GM21825 (cell line): Measurements from ENCODE around the gene SRP19.
"Not testable (repeated sequence)": the region's sequence is repeated elsewhere in the genome, so short reads cannot be mapped to it uniquely, and the experiment has no call there.

Experiments used
- ATAC-seq: cut with Tn5 transposase; IDR thresholded peaks from one replicate; pipeline ENCODE4 v1.9.1; 2021; ENCODE audit warnings: mild to moderate bottlenecking, moderate library complexity; ENCODE audit not compliant: unreplicated experiment

Gene SRP19

DNA sequence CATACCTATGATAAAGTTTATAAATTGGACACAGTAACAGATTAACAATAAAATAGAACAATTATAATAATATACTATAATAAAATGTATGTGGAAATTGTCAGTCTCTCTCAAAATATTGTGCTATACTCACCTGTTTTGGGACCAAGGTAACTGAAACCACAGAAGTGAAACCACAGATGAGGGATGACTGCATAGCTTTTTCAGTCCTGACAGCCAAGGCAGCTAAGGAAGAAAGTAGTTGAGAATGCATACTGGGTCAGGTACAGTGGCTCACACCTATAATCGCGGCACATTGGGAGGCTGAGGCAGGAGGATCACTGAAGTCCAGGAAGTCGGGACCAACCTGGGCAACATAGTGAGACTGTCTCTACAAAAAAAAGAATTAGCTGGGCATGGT is 8.9 kb downstream of the SRP19 start:
- peak; percentile 73 for ATAC-seq

- ATAC-seq = no peak
These were observed 9.9 kb downstream of the SRP19 start for GRCh38 chr5:112870966-112871365.

- ATAC-seq = no peak
These were observed 15.3 kb downstream of the SRP19 start for GRCh38 chr5:112876362-112876761.

DNA sequence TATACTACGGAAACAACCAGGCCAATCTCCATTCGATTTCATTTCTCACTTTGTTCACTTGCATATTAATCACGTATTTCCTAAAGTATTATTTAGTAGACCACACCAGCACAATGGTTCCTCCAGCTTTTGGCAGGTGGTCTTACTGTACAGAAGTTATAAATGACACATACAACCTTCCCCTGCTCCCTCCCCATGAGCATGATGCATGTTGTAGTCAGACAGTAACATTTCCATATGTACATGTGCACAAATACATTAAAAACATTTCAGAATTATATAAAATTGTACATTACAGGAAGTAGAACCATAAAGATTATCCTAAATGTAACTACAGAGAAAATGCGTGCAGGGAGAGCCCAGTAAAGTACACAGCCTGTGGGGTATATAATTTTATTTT is 17.0 kb downstream of the SRP19 start:
- no peak for ATAC-seq

DNA sequence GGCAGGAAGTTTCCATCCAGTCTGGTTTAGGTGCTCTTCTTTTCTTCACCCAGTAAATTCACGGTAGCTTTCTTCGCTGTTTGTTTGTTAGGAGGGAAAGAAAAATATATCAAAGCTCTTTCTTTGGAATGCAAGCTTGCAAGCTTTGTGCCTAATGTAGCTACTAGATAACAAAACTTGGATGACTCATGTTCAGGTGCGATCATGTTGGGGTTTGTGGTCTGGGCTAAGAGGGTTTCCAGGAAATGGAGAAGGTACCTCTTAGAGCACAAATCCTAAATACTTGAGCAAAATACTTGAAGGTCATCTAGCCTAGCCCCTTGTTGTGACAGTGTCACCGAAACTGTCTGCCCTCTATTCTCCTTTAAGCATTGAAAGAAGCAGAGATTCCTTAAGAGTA is 17.7 kb downstream of the SRP19 start:
- ATAC-seq = peak; percentile 63

DNA sequence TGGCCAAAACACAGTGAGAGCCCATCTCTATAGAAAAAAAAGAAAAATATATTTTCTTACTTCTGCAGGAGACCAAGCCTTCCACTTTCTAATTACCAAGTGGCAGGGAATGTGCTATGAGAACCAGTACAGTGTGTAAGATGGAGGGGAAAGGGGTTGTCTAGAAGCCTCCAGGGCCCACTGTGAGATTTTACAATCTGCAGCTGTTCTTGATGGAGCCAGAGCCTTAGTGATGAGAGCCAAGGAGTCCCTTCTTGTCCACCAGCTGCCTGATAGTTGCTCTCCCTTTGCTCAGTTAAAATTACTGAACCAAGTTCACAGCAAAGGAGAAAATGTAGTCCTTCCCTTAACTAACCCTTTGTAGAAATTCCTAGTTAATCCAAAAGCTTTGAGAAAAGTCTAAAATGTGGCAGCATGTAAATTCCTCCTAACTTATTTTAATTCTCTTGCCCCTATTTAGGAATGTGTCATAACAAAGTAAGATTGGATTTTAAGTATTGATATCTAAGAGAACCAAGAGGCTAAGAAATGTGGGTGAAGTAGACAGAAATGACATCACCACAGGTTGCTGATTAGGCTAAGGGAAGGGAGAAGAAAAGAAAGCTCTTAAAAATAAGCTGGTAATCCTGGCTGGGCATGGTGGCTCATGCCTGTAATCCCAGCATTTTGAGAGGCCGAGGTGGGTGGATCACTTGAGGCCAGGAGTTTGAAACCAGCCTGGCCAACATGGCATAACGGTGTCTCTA is 19.3 kb downstream of the SRP19 start:
- ATAC-seq = no peak

GRCh38 chr5:112883192-112883591 is 22.1 kb downstream of the SRP19 start:
- ATAC-seq = no peak

DNA sequence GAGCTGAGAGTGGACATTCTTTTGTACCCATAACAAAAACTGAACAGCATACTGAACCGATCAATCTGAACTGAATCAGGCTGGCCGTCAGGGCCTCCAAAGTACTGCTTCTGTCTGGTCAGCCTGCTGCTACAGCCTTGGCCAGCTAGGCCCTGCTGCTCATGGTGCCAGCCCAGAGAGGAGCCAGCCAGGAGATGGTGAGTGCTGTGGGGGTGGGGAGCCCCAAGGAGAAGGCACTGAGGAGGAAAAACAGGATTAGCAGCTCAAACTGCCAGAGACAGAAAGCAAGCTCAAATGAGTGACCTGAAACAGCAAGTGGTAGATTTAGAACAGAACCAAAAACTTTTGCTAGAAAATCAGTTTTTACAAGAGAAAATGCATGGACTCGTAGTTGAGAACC is 23.9 kb downstream of the SRP19 start:
- ATAC-seq = no peak

GRCh38 chr5:112886975-112887374 is 25.9 kb downstream of the SRP19 start:
- ATAC-seq = no peak

DNA sequence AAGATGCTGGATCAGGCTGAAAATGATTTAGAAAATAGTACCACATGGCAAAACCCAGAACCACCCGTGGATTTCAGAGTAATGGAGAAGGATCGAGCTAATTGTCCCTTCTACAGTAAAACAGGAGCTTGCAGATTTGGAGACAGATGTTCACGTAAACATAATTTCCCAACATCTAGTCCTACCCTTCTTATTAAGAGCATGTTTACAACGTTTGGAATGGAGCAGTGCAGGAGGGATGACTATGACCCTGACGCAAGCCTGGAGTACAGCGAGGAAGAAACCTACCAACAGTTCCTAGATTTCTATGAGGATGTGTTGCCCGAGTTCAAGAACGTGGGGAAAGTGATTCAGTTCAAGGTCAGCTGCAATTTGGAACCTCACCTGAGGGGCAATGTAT is 31.0 kb downstream of the SRP19 start:
- not testable (repeated sequence) for ATAC-seq

- no peak for ATAC-seq
These were observed 31.7 kb downstream of the SRP19 start for GRCh38 chr5:112892776-112893175.

GRCh38 chr5:112895682-112896081 is 34.6 kb downstream of the SRP19 start:
- no peak for ATAC-seq

- ATAC-seq = no peak
These were observed 41.5 kb downstream of the SRP19 start for GRCh38 chr5:112902561-112902960.

- not testable (repeated sequence) for ATAC-seq
These were observed 43.9 kb downstream of the SRP19 start for GRCh38 chr5:112904996-112905395.

- peak; percentile 36 for ATAC-seq
These were observed 45.5 kb downstream of the SRP19 start for GRCh38 chr5:112906637-112907036.

- ATAC-seq = peak; percentile 44
These were observed 46.1 kb downstream of the SRP19 start for GRCh38 chr5:112907166-112907631.

DNA sequence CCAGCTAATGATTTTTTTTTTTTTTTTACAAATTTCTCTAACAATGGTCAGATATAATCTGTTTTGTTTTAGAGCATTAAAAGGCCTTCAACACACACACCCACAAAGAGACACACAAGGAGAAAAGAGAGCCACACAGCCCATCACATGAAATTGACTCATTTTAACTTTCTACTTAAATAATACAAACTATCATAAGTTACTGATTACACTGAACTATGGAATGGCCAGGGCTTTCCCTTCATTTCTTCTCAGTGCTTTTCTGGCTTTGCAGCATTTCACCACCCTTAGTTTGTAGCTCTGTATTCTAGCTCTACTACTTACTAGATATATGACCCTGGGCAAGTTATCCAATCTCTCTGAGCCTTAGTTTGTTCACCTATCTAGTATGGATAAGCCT is 47.8 kb downstream of the SRP19 start:
- no peak for ATAC-seq

DNA sequence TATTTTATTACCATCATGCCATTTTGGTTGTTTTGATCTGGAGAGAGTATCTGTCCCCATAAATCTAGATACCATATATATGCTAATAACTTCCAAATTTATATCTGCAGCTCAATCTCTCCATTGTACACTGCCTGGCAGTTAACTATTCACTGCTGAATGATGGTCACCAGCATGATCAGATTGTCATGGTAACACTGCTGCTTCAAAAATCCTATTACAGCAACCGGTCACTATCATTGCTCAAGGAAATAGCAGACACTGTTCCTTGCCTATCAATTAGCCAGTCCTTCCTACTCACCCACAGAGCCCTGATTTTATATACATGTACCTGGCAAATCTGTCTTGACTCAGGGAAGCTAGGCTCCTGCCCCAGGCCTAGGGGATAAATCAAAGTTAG is 49.4 kb downstream of the SRP19 start:
- ATAC-seq = no peak

DNA sequence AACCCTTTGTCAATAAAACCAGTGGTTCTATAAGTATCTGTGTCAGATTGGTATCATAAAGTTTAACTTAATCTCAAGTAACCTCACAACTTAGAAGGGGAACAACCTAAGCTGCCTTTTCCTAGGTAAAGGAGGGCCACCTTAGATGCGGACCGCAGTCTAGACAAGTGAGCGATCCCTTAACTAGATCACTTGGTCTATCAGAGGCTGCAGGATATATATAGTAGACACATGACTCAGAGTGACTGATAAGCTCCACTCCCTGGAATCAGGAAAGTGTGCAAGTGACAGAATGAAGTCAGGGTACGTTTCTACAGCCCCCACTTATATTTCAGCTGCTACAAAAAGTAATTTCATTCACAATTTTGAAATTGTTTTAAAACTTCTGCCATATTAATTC is 53.5 kb downstream of the SRP19 start:
- ATAC-seq = no peak

DNA sequence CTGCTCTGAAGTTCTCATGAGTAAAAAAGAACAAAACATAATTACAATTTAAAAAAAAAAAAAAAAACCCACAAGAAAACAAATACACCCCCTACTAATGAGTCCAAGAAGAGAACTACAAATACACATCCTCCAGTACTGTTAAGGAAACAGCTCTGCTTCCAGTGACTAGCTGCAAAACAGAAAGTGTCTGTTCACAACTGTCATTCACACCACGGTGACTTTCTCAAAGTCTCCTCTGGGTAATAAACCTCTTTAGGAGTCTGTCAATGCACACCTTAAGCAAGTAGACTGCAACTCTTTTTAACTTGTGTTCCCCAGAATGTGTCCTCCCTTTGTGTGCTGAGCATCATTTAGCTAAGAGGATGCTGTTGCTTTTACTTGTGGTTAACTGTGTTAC is 54.7 kb downstream of the SRP19 start:
- ATAC-seq = peak; percentile 62

- ATAC-seq = no peak
These were observed 56.4 kb downstream of the SRP19 start for GRCh38 chr5:112917453-112917995.

DNA sequence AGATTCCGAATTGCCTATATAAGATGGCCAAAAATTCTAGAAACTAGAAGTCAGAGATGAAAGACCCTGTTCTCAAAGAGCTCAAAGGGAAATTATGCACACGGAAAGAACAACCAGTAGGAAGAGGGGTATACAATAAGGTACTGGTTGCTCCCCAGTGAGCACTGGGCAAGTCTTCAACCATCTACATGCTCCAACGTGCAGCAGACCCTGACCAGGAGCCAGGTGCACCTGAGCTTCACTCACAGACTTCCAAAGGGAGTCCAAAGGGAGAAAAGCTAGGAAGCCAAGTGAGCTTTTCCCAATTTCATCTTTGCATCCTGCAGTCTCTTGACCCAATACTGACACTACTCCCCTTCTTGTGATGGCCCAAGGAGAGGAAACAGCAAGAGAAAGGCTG is 57.0 kb downstream of the SRP19 start:
- ATAC-seq = no peak

- no peak for ATAC-seq
These were observed 57.6 kb downstream of the SRP19 start for GRCh38 chr5:112918679-112919078.
